Gastrocnemius medialis (tissue), 4 donors: Measurements from ENCODE around the gene GRIA4. TPM values are rescaled to one million over a fixed set of nuclear protein-coding genes. Genes with fewer than 3 reads are reported as not detected.
"Not testable (repeated sequence)": the region's sequence is repeated elsewhere in the genome, so short reads cannot be mapped to it uniquely, and the experiment has no call there.

ENCODE experiments used
- ATAC-seq, 2 donors: fragments of 150-250 bp; one replicate each; pipeline ENCODE4 v1.9.1; 2016
- DNase-seq, 2 donors: peaks; one replicate each; pipeline ENCODE4 v3.0.0-alpha.2; 2019
- H3K27ac ChIP-seq, 4 donors: fragments of 200-600 bp; sonication (generic); 1 replicate in 1 of 4; 2 replicates in 3 of 4; pipeline ENCODE4 v1.5.1; 2016 to 2018; ENCODE audit warnings: mild to moderate bottlenecking in 2 of 4, moderate library complexity in 1 of 4
- H3K27me3 ChIP-seq, 3 donors: fragments of 200-600 bp; sonication (generic) in 2 of 3; 1 replicate in 1 of 3; 2 replicates in 2 of 3; pipeline versions ENCODE4 v1.5.1 to v1.6.0; 2016 to 2019; ENCODE audit warnings: mild to moderate bottlenecking in 1 of 3, moderate library complexity in 1 of 3
- H3K36me3 ChIP-seq, 2 donors: fragments of 200-600 bp; sonication (generic) in 1 of 2; one replicate each; pipeline ENCODE4 v1.5.1; 2017 to 2018
- H3K4me1 ChIP-seq, 2 donors: fragments of 200-600 bp; sonication (generic) in 1 of 2; one replicate each; pipeline ENCODE4 v1.5.1; 2016 to 2017; ENCODE audit warnings: mild to moderate bottlenecking in 2 of 2
- H3K4me3 ChIP-seq, 4 donors: fragments of 200-600 bp; sonication (generic) in 3 of 4; 1 replicate in 1 of 4; 2 replicates in 3 of 4; pipeline ENCODE4 v1.5.1; 2016 to 2019; ENCODE audit warnings: mild to moderate bottlenecking in 2 of 4
- H3K9me3 ChIP-seq, 3 donors: fragments of 200-600 bp; sonication (generic) in 2 of 3; 1 replicate in 1 of 3; 2 replicates in 2 of 3; pipeline ENCODE4 v1.5.1; 2016 to 2019
- CTCF ChIP-seq, 5 experiments: fragments of 450-650 bp in 3 of 5; fragments of 200-600 bp in 2 of 5; sonication (generic) in 2 of 5; IDR thresholded peaks in 4 of 5; conservative IDR thresholded peaks in 1 of 5; 1 replicate in 4 of 5; 2 replicates in 1 of 5; pipeline ENCODE4 v1.5.1; 2016 to 2019; ENCODE audit warnings: antibody characterized with exemption in 5 of 5, mild to moderate bottlenecking in 3 of 5, moderate library complexity in 3 of 5
- POLR2A ChIP-seq, 2 donors: fragments of 450-650 bp; IDR thresholded peaks; one replicate each; pipeline ENCODE4 v1.6.1; 2017; ENCODE audit warnings: antibody characterized with exemption in 2 of 2, mild to moderate bottlenecking in 2 of 2, moderate library complexity in 2 of 2
- in situ Hi-C, 4 donors: fragments of 200-750 bp; cut with MboI; loops; one replicate each; pipeline versions ENCODE4 v1.15.0 to v1.8.0; 2017; ENCODE audit warnings: low sequenced_read_pairs in 4 of 4
- intact Hi-C: fragments of 100-400 bp; cut with DNase I; formaldehyde crosslinking; loops from one replicate; pipeline ENCODE4 v1.15.1; 2023; ENCODE audit warnings: low total_unique reads
- total RNA-seq, 4 donors: library from RNA; depleted of rRNA; stranded (reverse); fragments of >200 nt; gene quantifications; one replicate each; pipeline versions ENCODE4 v1.1.0 to v1.2.3, GENCODE V29; 2016

Gene GRIA4
- total RNA-seq, 4 donors from 2014 or later: not detected

- H3K36me3 ChIP-seq: no peaks in the 10 kb centered on the region
- H3K4me1 ChIP-seq: no peaks in the 10 kb centered on the region
- H3K27me3 ChIP-seq: no peaks in the 10 kb centered on the region
- ATAC-seq (no peak), DNase-seq (no peak)
- no peak overlapping the region for H3K4me3 ChIP-seq
- intact Hi-C loops (no loop called here), in situ Hi-C loops (no loop called here)
- H3K27ac ChIP-seq: no peak overlapping the region
- TF ChIP-seq CTCF (IDR thresholded peaks at IDR 0.05 in 4 of 5, conservative IDR thresholded peaks at IDR 0.05 in 1 of 5) (no peak), POLR2A (IDR thresholded peaks at IDR 0.05) (no peak)
- H3K9me3 ChIP-seq: no peaks in the 10 kb centered on the region
These were observed 165.0 kb downstream of the GRIA4 start for GRCh38 chr11:105774899-105775298.

DNA sequence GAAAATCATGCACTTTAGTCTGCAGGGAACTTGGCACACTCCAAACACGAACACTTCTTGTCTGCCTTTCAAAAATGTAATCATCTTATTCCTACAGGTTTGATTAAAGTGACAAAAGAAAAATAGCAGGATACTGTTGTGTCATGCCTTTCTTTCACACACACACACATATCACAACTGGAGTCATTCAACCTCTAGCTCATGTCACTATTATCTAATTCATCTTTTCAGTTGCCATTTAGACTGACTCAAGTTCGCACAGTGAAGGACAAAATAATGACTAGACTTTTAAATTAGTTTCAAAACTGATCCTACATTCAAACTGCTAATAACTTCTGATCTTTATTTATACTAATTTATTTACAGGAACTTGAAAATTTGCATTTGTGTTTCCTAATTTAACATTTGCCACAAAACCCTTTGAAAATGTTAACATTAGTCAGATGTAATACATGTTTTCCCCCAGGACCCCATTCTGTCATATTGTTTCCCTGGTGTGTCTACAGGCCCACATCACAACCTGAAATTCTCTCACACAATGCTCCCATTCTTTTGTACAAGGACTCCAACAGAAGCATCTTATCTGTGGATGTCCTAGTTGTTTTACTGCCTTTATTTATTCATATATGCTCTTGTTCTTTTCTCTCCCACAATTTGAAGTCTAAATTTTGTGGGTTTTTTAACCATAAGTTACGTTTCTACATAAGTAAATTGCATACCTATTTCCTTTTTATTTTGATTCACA, 171.1 kb downstream of the GRIA4 start:
- no peak for TF ChIP-seq CTCF (IDR thresholded peaks at IDR 0.05 in 4 of 5, conservative IDR thresholded peaks at IDR 0.05 in 1 of 5)
- DNase-seq (no peak), ATAC-seq (no peak)
- Histone ChIP-seq H3K27ac (no peak overlapping the region), H3K9me3 (no peaks in the 10 kb centered on the region), H3K4me1 (no peaks in the 10 kb centered on the region), H3K36me3 (no peaks in the 10 kb centered on the region), H3K4me3 (no peak overlapping the region), H3K27me3 (no peaks in the 10 kb centered on the region)
- in situ Hi-C loops: no loop called here
- intact Hi-C loops: no loop called here

DNA sequence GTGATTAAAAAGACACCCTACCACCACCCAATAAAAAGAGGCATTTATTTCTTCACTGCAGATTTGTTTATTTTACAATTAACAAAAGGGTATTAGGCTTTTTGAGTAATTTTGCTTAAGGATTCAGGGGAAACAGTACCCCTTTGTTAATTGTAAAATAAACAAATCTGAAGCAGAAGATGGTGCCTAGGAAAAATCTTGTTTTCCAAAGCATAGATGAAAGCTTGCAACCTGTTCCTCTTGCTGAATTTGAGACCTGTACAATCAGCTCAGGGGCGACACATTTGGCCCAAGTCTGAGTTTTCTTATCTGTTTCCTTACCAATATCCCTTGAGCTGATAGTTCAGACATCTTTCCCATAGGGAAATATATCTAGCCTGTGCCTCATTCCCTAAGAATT, 171.9 kb downstream of the GRIA4 start:
- H3K36me3 ChIP-seq: no peaks in the 10 kb centered on the region
- no peak overlapping the region for H3K27ac ChIP-seq
- DNase-seq (no peak), ATAC-seq (no peak)
- intact Hi-C loops (no loop called here), in situ Hi-C loops (no loop called here)
- no peaks in the 10 kb centered on the region for H3K4me1 ChIP-seq
- H3K27me3 ChIP-seq: no peaks in the 10 kb centered on the region
- no peak overlapping the region for H3K4me3 ChIP-seq
- H3K9me3 ChIP-seq: no peaks in the 10 kb centered on the region
- TF ChIP-seq POLR2A (IDR thresholded peaks at IDR 0.05): no peak
- no peak for TF ChIP-seq CTCF (IDR thresholded peaks at IDR 0.05 in 4 of 5, conservative IDR thresholded peaks at IDR 0.05 in 1 of 5)

DNA sequence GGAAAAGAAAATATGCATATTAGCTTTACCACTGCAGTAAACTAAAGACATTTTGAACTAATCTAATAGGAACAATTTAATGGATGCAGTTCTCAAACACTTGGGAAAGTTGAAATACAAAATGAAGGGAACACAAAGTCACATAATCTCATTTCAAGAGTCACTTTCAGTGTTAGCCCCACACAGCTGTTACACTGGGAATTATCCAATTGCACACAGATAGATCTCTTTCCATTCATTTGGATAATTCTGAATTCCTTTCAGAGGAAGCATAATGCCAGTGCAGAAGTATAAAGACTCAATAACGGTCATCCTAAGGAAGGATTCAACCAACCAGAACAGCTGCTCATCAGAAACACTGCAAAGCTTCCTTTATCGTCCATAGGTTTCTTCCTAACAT, 173.3 kb downstream of the GRIA4 start:
- H3K4me1 ChIP-seq: no peaks in the 10 kb centered on the region
- in situ Hi-C loops (no loop called here), intact Hi-C loops (no loop called here)
- DNase-seq (no peak), ATAC-seq (no peak)
- no peak overlapping the region for H3K4me3 ChIP-seq
- no peak overlapping the region for H3K27ac ChIP-seq
- no peaks in the 10 kb centered on the region for H3K27me3 ChIP-seq
- no peaks in the 10 kb centered on the region for H3K9me3 ChIP-seq
- H3K36me3 ChIP-seq: no peaks in the 10 kb centered on the region
- TF ChIP-seq CTCF (IDR thresholded peaks at IDR 0.05 in 4 of 5, conservative IDR thresholded peaks at IDR 0.05 in 1 of 5) (no peak), POLR2A (IDR thresholded peaks at IDR 0.05) (no peak)

DNA sequence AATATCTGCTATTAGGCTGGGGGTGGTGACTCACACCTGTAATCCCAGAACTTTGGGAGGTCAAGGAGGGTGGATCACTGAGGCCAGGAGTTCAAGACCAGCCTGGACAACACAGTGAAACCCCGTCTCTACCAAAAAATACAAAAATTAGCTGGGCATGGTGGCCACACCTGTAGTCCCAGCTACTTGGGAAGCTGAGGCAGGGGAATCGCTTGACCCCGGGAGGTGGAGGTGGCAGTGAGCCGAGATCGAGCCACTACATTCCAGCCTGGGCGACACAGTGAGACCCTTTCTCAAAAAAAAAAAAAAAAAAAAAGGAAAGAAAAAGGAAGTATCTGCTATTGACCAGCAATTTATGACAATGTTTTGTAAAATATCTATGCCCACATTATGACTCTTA, 176.0 kb downstream of the GRIA4 start:
- H3K27ac ChIP-seq, H3K4me3 ChIP-seq, DNase-seq, H3K27me3 ChIP-seq, intact Hi-C loops, ATAC-seq, H3K4me1 ChIP-seq, H3K36me3 ChIP-seq, H3K9me3 ChIP-seq, in situ Hi-C loops: not testable (repeated sequence)
